ENCODE data around the gene PRICKLE4. TPM values are rescaled to one million over a fixed set of nuclear protein-coding genes. Genes with fewer than 3 reads are reported as not detected.

Gene PRICKLE4
- total and polyA plus RNA-seq, 8 donors: 1.9 to 77.0 (median 8.4) TPM; not detected in 1

DNA sequence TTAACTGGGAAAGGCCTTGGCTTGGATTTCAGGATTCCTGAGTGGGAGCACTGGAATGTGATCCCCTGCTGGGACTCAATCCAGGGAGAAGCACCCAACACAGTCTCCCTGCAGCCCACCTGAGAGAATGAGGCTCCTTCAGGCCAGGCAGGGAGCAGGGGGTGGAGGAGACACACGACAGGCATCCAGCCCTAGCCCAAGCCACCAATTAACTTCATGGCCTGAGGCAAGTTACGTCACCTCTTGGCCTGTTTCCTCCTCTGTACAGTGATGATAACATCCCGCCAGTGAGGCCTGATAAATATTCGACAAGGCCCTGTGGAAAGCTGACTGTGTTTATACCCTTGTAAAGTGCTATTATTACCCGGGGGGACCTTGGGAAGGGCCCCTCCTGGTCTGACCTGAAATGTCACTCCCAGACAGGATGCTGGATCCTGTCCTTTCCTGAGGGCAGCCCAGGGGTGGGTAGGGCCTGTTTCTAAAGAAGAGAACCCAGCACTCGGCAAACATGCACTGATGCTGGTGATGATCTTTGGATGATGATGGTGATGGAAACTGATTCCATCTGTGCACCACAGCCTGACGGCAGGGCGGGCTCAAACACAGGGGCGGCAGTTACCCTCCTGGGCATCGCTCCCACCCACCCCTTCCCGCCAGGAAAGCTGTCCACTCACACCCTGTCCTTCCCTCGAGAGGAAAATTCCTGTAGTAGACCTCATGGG lies 13.3 kb upstream of the PRICKLE4 start:
- Histone ChIP-seq H3K36me3 (peaks cover 20 to 33% (median 22%) of the 10 kb centered on the region in 4 donors), H3K4me3 (no peak overlapping the region), H3K27me3 (no peaks in the 10 kb centered on the region), H3K4me1 (peaks cover 25 to 37% (median 31%) of the 10 kb centered on the region in 4 donors), H3K27ac (peak overlapping the region; percentile 65 to 83 (median 76)), H3K9me3 (no peaks in the 10 kb centered on the region)
- peak; percentile 86 to 89 for DNase-seq
- no peak for TF ChIP-seq EP300 (IDR thresholded peaks at IDR 0.05)
- peak in 1 of 3 donors; percentile 59 for TF ChIP-seq POLR2AphosphoS5 (IDR thresholded peaks at IDR 0.05)
- TF ChIP-seq, protein P1, sequence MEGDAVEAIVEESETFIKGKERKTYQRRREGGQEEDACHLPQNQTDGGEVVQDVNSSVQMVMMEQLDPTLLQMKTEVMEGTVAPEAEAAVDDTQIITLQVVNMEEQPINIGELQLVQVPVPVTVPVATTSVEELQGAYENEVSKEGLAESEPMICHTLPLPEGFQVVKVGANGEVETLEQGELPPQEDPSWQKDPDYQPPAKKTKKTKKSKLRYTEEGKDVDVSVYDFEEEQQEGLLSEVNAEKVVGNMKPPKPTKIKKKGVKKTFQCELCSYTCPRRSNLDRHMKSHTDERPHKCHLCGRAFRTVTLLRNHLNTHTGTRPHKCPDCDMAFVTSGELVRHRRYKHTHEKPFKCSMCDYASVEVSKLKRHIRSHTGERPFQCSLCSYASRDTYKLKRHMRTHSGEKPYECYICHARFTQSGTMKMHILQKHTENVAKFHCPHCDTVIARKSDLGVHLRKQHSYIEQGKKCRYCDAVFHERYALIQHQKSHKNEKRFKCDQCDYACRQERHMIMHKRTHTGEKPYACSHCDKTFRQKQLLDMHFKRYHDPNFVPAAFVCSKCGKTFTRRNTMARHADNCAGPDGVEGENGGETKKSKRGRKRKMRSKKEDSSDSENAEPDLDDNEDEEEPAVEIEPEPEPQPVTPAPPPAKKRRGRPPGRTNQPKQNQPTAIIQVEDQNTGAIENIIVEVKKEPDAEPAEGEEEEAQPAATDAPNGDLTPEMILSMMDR (IDR thresholded peaks at IDR 0.05): no peak
- TF ChIP-seq POLR2A (IDR thresholded peaks at IDR 0.05): no peak
- intact Hi-C loops (cut with DNase I; ENCODE audit: low total_unique reads): no loop called here
- WGBS, 5 donors: 26 to 42% (median 35%) methylated on average over 6 to 12 of the region's 12 CpGs

DNA sequence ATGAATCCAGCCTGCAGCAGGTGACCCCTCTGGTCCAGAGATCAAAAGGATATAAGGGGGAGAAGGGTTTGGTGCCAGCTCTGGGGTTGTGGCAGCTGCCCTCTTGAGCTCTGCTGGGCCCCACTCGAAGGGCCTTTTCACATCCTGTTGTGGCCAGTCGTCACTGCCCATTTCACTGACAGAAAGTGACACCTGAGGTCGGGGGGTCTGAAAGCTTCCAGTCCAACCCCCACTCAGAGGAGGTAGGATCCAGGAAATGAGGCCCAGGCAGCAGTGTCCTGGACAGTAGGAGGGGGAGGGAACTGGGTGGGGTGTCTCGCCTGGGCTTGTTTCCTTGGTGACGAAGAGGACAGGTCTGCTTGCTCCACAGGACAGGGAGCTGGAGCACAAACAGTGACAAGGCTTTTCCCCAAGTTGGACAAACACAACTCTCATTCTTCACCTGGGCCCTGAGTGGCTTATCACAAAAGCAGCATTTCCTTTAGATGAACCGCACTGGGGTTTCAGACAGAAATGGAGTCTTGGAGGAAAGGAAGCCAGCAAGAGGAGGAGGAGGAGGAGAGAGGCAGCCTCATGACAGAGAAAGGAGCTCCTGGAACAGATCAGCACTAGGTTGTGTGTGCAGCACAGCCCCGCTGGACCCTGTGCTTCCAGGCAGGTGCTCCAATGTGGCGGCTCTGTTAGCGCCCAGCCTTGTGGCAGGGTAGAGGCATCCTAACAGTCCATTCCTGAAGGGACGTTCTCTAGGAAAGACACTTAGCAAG lies 11.9 kb upstream of the PRICKLE4 start:
- intact Hi-C loops (cut with DNase I; ENCODE audit: low total_unique reads): no loop called here
- DNase-seq: peak; percentile 73 to 76

DNA sequence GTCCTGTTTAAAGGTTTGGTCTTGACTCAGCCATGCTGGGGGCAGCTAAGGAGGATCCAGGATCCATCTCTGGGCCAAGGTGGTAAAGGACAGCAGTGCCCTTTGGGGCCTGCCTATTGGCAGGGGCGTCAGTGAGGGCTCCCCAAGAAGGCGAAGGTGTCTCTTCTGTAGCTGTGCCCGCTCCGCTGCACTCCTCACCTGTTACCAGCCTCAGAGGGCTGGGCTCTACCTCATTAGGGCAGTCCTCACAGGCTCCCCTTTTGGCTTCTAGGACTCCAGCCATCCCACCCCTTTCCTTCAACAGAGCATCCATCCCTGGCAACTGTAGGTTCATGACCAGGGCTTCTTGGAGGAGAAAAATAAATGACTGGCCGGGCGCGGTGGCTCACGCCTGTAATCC lies 11.2 kb upstream of the PRICKLE4 start:
- 92 to 96% (median 94%) methylated on average over 8 of the region's 8 CpGs for WGBS, 5 donors
- no peak for TF ChIP-seq POLR2AphosphoS5 (IDR thresholded peaks at IDR 0.05)
- TF ChIP-seq, protein P1 (IDR thresholded peaks at IDR 0.05): no peak
- TF ChIP-seq POLR2A (IDR thresholded peaks at IDR 0.05): no peak
- TF ChIP-seq EP300 (IDR thresholded peaks at IDR 0.05): no peak
- DNase-seq: no peak
- intact Hi-C loops (cut with DNase I; ENCODE audit: low total_unique reads): no loop called here
- H3K4me3 ChIP-seq: no peak overlapping the region
- H3K27me3 ChIP-seq: no peaks in the 10 kb centered on the region
- peaks cover 25 to 45% (median 31%) of the 10 kb centered on the region in 4 donors for H3K4me1 ChIP-seq
- H3K27ac ChIP-seq: peak overlapping the region; percentile 51 to 82 (median 75)
- H3K36me3 ChIP-seq: peaks cover 29 to 54% (median 43%) of the 10 kb centered on the region in 4 donors
- no peaks in the 10 kb centered on the region for H3K9me3 ChIP-seq

More for the DNA sequence above, 11.9 kb upstream of the PRICKLE4 start:
- Histone ChIP-seq H3K27me3 (no peaks in the 10 kb centered on the region), H3K27ac (peak overlapping the region; percentile 65 to 83 (median 76)), H3K4me1 (peaks cover 25 to 39% (median 31%) of the 10 kb centered on the region in 4 donors), H3K9me3 (no peaks in the 10 kb centered on the region), H3K36me3 (peaks cover 25 to 47% (median 37%) of the 10 kb centered on the region in 4 donors), H3K4me3 (no peak overlapping the region)
- peak in 2 of 3 donors; percentile 60 to 70 for TF ChIP-seq POLR2AphosphoS5 (IDR thresholded peaks at IDR 0.05)
- no peak for TF ChIP-seq EP300 (IDR thresholded peaks at IDR 0.05)
- 32 to 53% (median 49%) methylated on average over 10 of the region's 10 CpGs for WGBS, 5 donors

DNA sequence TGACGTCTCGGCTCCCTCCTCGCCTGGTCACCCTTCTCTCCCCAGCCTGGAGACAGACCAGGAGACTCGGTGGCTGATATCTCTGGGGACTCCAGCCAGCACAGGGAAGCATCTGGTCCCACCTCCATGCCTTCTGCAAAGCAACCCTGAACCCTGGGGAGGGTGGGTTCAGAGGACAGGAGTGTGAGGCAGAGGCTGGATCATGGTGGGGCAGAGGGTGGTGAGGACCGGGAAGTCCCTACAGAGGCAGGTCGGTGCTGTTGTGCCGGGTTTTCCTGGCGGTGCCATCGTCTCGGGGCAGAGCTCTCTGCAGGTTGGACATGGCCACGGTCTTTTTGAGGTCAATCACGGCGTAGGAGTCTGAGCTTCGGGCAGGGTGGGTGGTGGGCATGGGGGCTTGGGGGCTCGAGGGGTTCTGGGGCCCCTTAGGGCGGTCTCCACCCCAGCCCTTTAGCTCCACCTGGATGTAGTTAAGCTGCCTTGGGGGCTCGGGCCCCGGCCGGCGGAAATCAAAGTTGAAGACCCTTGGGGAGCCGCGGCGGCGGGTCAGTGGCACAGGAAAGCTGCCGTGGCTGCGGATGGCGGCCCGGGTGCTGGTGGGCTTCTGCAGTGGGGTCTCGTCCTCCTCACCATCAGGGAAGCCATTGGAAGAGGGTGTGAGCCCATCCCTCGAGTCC lies 10.1 kb upstream of the PRICKLE4 start:
- Histone ChIP-seq H3K4me3 (no peak overlapping the region), H3K9me3 (no peaks in the 10 kb centered on the region), H3K36me3 (peaks cover 36 to 65% (median 55%) of the 10 kb centered on the region in 4 donors), H3K4me1 (peaks cover 25 to 57% (median 38%) of the 10 kb centered on the region in 4 donors), H3K27me3 (no peaks in the 10 kb centered on the region), H3K27ac (peak overlapping the region in 1 of 5 donors; percentile 7)
- TF ChIP-seq, protein P1 (IDR thresholded peaks at IDR 0.05): no peak
- intact Hi-C loops (cut with DNase I; ENCODE audit: low total_unique reads): loop anchor here (5.0 kb wide), 1 partner anchor 73 kb away; no protein-coding TSS in a partner anchor
- DNase-seq: no peak
- 84 to 92% (median 91%) methylated on average over 17 to 30 of the region's 30 CpGs for WGBS, 5 donors
